ENCODE results near the gene RSRP1.

RSRP1 gene

DNA sequence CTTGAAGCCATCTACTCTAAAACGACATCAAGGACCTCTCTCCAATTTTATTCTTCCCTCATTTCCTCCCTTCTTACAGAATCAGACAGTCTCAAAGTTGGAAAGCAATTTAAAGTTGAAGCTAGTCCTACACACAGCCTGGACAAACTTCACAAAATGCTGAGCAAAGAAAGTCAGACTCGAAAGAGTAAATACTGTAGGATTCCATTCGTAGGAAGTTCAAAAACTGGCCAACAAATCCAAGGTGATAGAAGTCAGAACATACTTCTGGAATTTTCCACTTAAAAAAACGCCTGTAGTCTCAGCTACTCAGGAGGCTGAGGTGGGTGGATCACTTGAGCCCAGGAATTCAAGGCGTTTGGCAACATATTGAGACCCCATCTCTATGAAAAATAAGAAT is 34.5 kb downstream of the RSRP1 start:
- DNase-seq (ENCODE audit: low read depth, low spot score), result no peak
- TF ChIP-seq, protein P1, sequence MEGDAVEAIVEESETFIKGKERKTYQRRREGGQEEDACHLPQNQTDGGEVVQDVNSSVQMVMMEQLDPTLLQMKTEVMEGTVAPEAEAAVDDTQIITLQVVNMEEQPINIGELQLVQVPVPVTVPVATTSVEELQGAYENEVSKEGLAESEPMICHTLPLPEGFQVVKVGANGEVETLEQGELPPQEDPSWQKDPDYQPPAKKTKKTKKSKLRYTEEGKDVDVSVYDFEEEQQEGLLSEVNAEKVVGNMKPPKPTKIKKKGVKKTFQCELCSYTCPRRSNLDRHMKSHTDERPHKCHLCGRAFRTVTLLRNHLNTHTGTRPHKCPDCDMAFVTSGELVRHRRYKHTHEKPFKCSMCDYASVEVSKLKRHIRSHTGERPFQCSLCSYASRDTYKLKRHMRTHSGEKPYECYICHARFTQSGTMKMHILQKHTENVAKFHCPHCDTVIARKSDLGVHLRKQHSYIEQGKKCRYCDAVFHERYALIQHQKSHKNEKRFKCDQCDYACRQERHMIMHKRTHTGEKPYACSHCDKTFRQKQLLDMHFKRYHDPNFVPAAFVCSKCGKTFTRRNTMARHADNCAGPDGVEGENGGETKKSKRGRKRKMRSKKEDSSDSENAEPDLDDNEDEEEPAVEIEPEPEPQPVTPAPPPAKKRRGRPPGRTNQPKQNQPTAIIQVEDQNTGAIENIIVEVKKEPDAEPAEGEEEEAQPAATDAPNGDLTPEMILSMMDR (IDR thresholded peaks at IDR 0.05; ENCODE audit: low read depth, low read length), result no peak
- H3K4me3 ChIP-seq (ENCODE audit: low read depth, low read length), result no peak overlapping the region
- in situ Hi-C loops (cut with HindIII; ENCODE audit: low sequenced_read_pairs), result loop anchor here (25.0 kb wide), 1 partner anchor 275 kb away; the partner anchor contains the start of gene RUNX3

DNA sequence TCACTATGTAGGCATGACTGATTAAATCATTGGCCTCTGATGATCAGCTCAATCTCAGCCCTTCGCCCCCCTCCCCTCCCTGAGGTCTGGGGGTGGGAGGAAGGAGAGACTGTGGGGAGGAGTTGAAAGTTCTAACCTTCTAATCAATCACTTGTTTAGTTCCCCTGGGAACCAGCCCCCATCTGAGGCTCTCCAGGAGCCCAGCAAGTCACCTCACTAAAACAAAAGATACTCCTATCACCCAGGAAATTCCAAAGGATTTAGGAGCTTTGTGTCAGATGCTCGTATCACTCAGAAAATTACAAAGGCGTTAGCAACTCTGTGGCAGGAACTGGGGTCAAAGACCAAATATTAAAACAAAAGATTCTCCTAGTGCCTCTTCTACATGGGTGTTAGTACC is 36.5 kb downstream of the RSRP1 start:
- TF ChIP-seq, protein P1 (IDR thresholded peaks at IDR 0.05; ENCODE audit: low read depth, low read length), result no peak
- no peak for DNase-seq (ENCODE audit: low read depth, low spot score)
- in situ Hi-C loops (cut with HindIII; ENCODE audit: low sequenced_read_pairs), result loop anchor here (25.0 kb wide), 1 partner anchor 273 kb away; the partner anchor contains the start of gene RUNX3
- no peak overlapping the region for H3K4me3 ChIP-seq (ENCODE audit: low read depth, low read length)

DNA sequence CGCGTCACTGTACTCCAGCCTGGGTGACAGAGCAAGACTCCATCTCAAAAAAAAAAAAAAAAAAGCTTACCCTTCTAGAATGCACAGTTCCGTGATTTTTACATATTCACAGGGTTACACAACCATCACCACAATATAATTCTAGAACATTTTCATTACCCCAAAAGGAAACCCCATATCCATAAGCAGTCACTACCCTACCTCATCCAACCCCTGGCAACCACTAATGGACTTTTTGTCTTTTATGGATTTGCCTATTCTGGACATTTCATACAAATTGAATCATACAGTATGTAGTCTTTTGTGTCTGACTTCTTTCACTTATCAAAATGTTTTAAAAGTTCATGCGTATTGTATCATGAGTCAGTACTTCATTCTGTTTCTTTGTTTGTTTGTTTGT is 37.7 kb downstream of the RSRP1 start:
- DNase-seq (ENCODE audit: low read depth, low spot score), result no peak
- no peak overlapping the region for H3K4me3 ChIP-seq (ENCODE audit: low read depth, low read length)
- TF ChIP-seq, protein P1 (IDR thresholded peaks at IDR 0.05; ENCODE audit: low read depth, low read length), result no peak
- in situ Hi-C loops (cut with HindIII; ENCODE audit: low sequenced_read_pairs), result loop anchor here (25.0 kb wide), 1 partner anchor 272 kb away; the partner anchor contains the start of gene RUNX3

DNA sequence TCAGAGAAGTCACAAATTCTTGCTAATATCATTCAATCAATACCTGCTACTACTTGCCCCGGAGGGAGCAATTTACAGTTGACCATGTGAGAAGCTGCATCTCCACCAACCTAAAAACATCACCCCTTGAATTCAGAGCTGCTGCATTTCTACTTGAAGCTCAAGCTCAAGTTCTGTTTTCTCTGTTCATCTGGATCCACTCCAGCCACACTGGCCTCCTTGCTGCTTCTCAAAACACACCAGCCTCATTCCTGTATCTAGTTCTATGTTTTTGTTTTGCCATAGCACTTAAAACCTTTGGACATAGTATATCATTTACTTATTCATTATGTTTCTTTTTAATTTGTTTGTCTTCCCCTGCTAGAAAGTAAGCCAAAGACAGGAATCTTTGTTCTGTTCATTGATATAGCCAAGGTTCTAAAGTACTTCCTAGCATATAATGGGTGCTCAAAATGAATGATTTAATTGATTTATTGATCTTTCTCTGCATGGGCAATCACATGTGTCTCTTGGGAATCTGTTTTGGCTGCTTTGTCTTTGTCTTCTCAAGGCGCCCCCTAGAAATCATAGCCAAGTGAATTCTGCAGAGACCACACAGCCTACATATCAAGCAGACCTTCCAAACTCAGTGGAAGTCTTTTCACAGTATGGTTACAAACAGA is 38.6 kb downstream of the RSRP1 start:
- no peak for DNase-seq (ENCODE audit: low read depth, low spot score)
- no peak overlapping the region for H3K4me3 ChIP-seq (ENCODE audit: low read depth, low read length)
- TF ChIP-seq, protein P1 (IDR thresholded peaks at IDR 0.05; ENCODE audit: low read depth, low read length), result no peak
- in situ Hi-C loops (cut with HindIII; ENCODE audit: low sequenced_read_pairs), result loop anchor here (25.0 kb wide), 1 partner anchor 271 kb away; the partner anchor contains the start of gene RUNX3

DNA sequence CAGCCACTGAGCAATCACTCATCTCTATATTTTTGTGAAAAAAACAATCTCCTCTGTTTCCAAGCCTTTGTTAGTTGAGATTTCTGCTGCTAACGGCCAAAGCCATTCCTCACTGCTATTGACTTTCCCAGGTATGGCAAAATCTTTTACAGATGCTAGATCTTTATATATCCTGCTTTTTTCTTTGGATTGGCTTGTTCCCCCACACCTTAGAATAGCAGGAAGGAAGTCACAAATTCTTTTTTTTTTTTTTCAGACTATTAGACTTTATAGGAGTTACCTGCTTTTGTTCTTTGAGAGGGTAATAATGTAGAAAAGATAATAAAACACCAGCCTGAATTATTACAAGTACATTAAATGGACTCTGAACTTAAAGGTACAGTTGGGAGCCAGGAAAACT is 39.2 kb downstream of the RSRP1 start:
- in situ Hi-C loops (cut with HindIII; ENCODE audit: low sequenced_read_pairs), result loop anchor here (25.0 kb wide), 1 partner anchor 271 kb away; the partner anchor contains the start of gene RUNX3
- TF ChIP-seq, protein P1 (IDR thresholded peaks at IDR 0.05; ENCODE audit: low read depth, low read length), result no peak
- no peak overlapping the region for H3K4me3 ChIP-seq (ENCODE audit: low read depth, low read length)
- no peak for DNase-seq (ENCODE audit: low read depth, low spot score)

DNA sequence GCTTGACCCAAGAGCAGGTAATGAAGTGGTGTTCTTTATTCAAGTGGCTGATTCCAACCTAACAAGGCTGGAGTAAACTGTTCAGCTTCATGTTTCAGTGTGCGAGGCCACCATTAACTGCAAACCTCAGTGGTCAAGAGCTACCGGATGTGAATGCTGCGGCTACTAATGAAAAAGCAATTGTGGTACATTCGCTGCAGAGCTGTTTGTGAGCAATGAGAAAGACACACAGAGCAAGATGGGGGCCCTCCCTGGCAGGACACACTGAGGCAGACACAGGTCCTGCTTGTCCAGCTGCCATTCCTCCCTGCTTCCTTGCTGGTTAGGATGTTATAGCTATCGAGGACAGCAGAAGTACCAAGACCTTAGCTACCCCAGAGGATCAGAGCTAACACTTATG is 41.1 kb downstream of the RSRP1 start:
- no peak overlapping the region for H3K4me3 ChIP-seq (ENCODE audit: low read depth, low read length)
- in situ Hi-C loops (cut with HindIII; ENCODE audit: low sequenced_read_pairs), result loop anchor here (25.0 kb wide), 1 partner anchor 269 kb away; the partner anchor contains the start of gene RUNX3
- DNase-seq (ENCODE audit: low read depth, low spot score), result no peak
- TF ChIP-seq, protein P1 (IDR thresholded peaks at IDR 0.05; ENCODE audit: low read depth, low read length), result no peak

All from astrocyte of the spinal cord (primary cell).